HCT116 (cell line): ENCODE results near the gene NOS2. TPM values are rescaled to one million over a fixed set of nuclear protein-coding genes. Genes with fewer than 3 reads are reported as not detected.
"Not testable (repeated sequence)": the region's sequence is repeated elsewhere in the genome, so short reads cannot be mapped to it uniquely, and the experiment has no call there.

Experiments
- ATAC-seq: fragments of 200-7000 bp; cut with Tn5 transposase; 2 replicates; pipeline ENCODE4 v1.9.1; 2020; ENCODE audit warnings: mild to moderate bottlenecking, moderate library complexity
- BruUV-seq: library from RNA; stranded (reverse); fragments of 400-500 nt; replicated peaks from 2 replicates; lab custom pipeline; 2021; lab: Mats Ljungman, UMichigan
- CTCF ChIA-PET: fragments of 300-600 bp; sonication (Branson Sonifier 250); formaldehyde crosslinking; loops from one replicate; lab custom pipeline; 2021; ENCODE audit warnings: antibody characterized with exemption; lab: Charles Lee
- POLR2A ChIA-PET: fragments of 300-600, 350-600 bp; sonication (Branson Sonifier 250); formaldehyde crosslinking; loops from one replicate; lab custom pipeline; 2021; ENCODE audit warnings: antibody characterized with exemption; lab: Charles Lee
- RAD21 ChIA-PET, 2 experiments: fragments of 300-600 bp; sonication (Branson Sonifier 250); formaldehyde crosslinking; loops; one replicate each; lab custom pipeline; 2023; ENCODE audit warnings: low total read pairs in 2 of 2; ENCODE audit not compliant: uncharacterized antibody in 2 of 2, unreplicated experiment in 2 of 2, low non-redundant PET in 1 of 2; lab: Charles Lee
- DNase-seq: peaks from one replicate; pipeline ENCODE4 v3.0.0-alpha.2; 2010; ENCODE audit warnings: low read depth, low spot score
- H2AFZ ChIP-seq: fragments of 200-600 bp; shearing (Covaris generic), sonication (generic); 2 replicates; pipeline ENCODE4 v1.6.1; 2017; ENCODE audit warnings: low read depth, mixed run types, mixed read lengths, antibody characterized with exemption, low read length; ENCODE audit not compliant: poor library complexity, severe bottlenecking
- H3K27ac ChIP-seq: 2 replicates; pipeline ENCODE4 v1.5.1; 2012; ENCODE audit warnings: low read depth, low read length
- H3K27me3 ChIP-seq: fragments of 200-600 bp; sonication (generic); 2 replicates; pipeline ENCODE4 v1.6.1; 2016; ENCODE audit warnings: mixed run types, low read length, mixed read lengths; ENCODE audit not compliant: insufficient read depth
- H3K36me3 ChIP-seq, 2 experiments: fragments of 200-500 bp in 1 of 2; fragments of 200-600 bp in 1 of 2; sonication (Bioruptor generic) in 1 of 2; sonication (generic) in 1 of 2; 2 replicates each; pipeline versions ENCODE4 v1.5.1 to v1.6.1; 2014 to 2016; ENCODE audit warnings: low read length in 2 of 2, inconsistent platforms in 1 of 2, mixed read lengths in 1 of 2, mixed run types in 1 of 2; ENCODE audit not compliant: insufficient read depth in 2 of 2, control insufficient read depth in 1 of 2
- H3K4me1 ChIP-seq, 2 experiments: fragments of 200-600 bp in 1 of 2; sonication (generic) in 1 of 2; 2 replicates each; pipeline versions ENCODE4 v1.5.1 to v1.6.1; 2012 to 2017; ENCODE audit warnings: low read length in 2 of 2, inconsistent platforms in 1 of 2, mild to moderate bottlenecking in 1 of 2, mixed read lengths in 1 of 2, mixed run types in 1 of 2, moderate library complexity in 1 of 2; ENCODE audit not compliant: insufficient read depth in 2 of 2, control insufficient read depth in 1 of 2
- H3K4me2 ChIP-seq: fragments of 200-600 bp; sonication (generic); 2 replicates; pipeline ENCODE4 v1.6.1; 2017; ENCODE audit warnings: mixed run types, low read length, mixed read lengths
- H3K4me3 ChIP-seq, 2 experiments: fragments of 200-600 bp in 1 of 2; sonication (generic) in 1 of 2; replicated peaks in 1 of 2; 2 replicates each; pipeline ENCODE4 v1.5.1; 2011 to 2016; ENCODE audit warnings: low read length in 2 of 2, control low read depth in 1 of 2, low read depth in 1 of 2, mild to moderate bottlenecking in 1 of 2, mixed read lengths in 1 of 2, mixed run types in 1 of 2
- H3K79me2 ChIP-seq: fragments of 200-600 bp; sonication (generic); 2 replicates; pipeline ENCODE4 v1.6.1; 2017; ENCODE audit warnings: mild to moderate bottlenecking, mixed run types, low read length, moderate library complexity, mixed read lengths; ENCODE audit not compliant: insufficient read depth
- H3K9ac ChIP-seq: fragments of 200-600 bp; sonication (generic); 2 replicates; pipeline ENCODE4 v1.6.1; 2016; ENCODE audit warnings: low read length, mixed read lengths
- H3K9me2 ChIP-seq: fragments of 200-600 bp; sonication (generic), shearing (Covaris generic); 2 replicates; pipeline ENCODE4 v1.6.1; 2017; ENCODE audit warnings: mixed run types, mild to moderate bottlenecking, moderate library complexity; ENCODE audit not compliant: insufficient read depth
- H3K9me3 ChIP-seq, 2 experiments: fragments of 200-500 bp in 1 of 2; fragments of 200-600 bp in 1 of 2; sonication (Bioruptor generic) in 1 of 2; sonication (generic) in 1 of 2; 2 replicates each; pipeline ENCODE4 v1.6.1; 2014 to 2017; ENCODE audit warnings: low read length in 2 of 2, mixed read lengths in 2 of 2, inconsistent platforms in 1 of 2, low read depth in 1 of 2, mild to moderate bottlenecking in 1 of 2, mixed run types in 1 of 2, moderate library complexity in 1 of 2; ENCODE audit not compliant: control insufficient read depth in 1 of 2, insufficient read depth in 1 of 2
- H4K20me1 ChIP-seq: fragments of 200-600 bp; sonication (generic), shearing (Covaris generic); 2 replicates; pipeline ENCODE4 v1.6.1; 2017; ENCODE audit warnings: mixed run types, mild to moderate bottlenecking, moderate library complexity; ENCODE audit not compliant: insufficient read depth
- JUND ChIP-seq: IDR thresholded peaks from 2 replicates; pipeline ENCODE4 v1.6.1; 2012
- POLR2A ChIP-seq: IDR thresholded peaks from 2 replicates; pipeline ENCODE4 v1.7.0; 2011; ENCODE audit warnings: borderline replicate concordance; ENCODE audit not compliant: insufficient read depth, insufficient read length; ENCODE audit errors: extremely low read depth
- SRF ChIP-seq: IDR thresholded peaks from 2 replicates; pipeline ENCODE4 v1.6.1; 2012; ENCODE audit warnings: low read depth
- TCF7L2 ChIP-seq: IDR thresholded peaks from 2 replicates; pipeline ENCODE4 v1.7.0; 2011; ENCODE audit warnings: borderline replicate concordance, inconsistent platforms; ENCODE audit not compliant: insufficient read depth, insufficient read length; ENCODE audit errors: extremely low read depth
- ZBTB33 ChIP-seq: IDR thresholded peaks from 2 replicates; pipeline ENCODE4 v1.6.1; 2011; ENCODE audit warnings: mild to moderate bottlenecking, low read length, moderate library complexity; ENCODE audit not compliant: insufficient replicate concordance; ENCODE audit errors: extremely low read depth
- ZFX ChIP-seq: fragments of 450-650 bp; IDR thresholded peaks from 2 replicates; pipeline ENCODE4 v1.6.1; 2017
- intact Hi-C: fragments of 100-400 bp; cut with micrococcal nuclease; formaldehyde crosslinking; loops from 2 replicates; pipeline ENCODE4 v1.10.0; 2022
- total RNA-seq: library from RNA; stranded (reverse); gene quantifications from one replicate; pipeline ENCODE4 v1.2.1, GENCODE V29; 2021; ENCODE audit not compliant: unreplicated experiment

NOS2 gene
- total RNA-seq, 1 experiment from 2014 or later: 0.07 TPM

- no peak for ATAC-seq
Measured at GRCh38 chr17:27840688-27841087, 40.4 kb upstream of the NOS2 start.

GRCh38 chr17:27840406-27840678 lies 40.0 kb upstream of the NOS2 start:
- H3K9me2 ChIP-seq, CTCF ChIA-PET, DNase-seq, H3K4me1 ChIP-seq, POLR2A ChIA-PET, H3K4me3 ChIP-seq, H3K9ac ChIP-seq, H2AFZ ChIP-seq, BruUV-seq, ATAC-seq, H3K27me3 ChIP-seq, H4K20me1 ChIP-seq, H3K79me2 ChIP-seq, H3K36me3 ChIP-seq, H3K4me2 ChIP-seq, H3K27ac ChIP-seq, H3K9me3 ChIP-seq, RAD21 ChIA-PET: not testable (repeated sequence)
- intact Hi-C loops: loop anchor here (5.0 kb wide), 1 partner anchor 48 kb away; no protein-coding TSS in a partner anchor

More at GRCh38 chr17:27840688-27841087, 40.4 kb upstream of the NOS2 start:
- no peak for TF ChIP-seq ZBTB33
- TF ChIP-seq ZFX: no peak
- no peak for TF ChIP-seq POLR2A
- no peak for TF ChIP-seq SRF
- no peak for TF ChIP-seq TCF7L2
- no peak for TF ChIP-seq JUND
- no peak overlapping the region for H3K9ac ChIP-seq
- intact Hi-C loops: loop anchor here (5.0 kb wide), 1 partner anchor 48 kb away; no protein-coding TSS in a partner anchor
- ChIA-PET CTCF (no interaction called here), POLR2A (no interaction called here), RAD21 (no interaction called here)
- H3K79me2 ChIP-seq: no peaks in the 10 kb centered on the region
- no peak overlapping the region for H2AFZ ChIP-seq
- no peaks in the 10 kb centered on the region for H3K27me3 ChIP-seq
- no peak overlapping the region for H3K4me3 ChIP-seq
- no peaks in the 10 kb centered on the region for H3K9me2 ChIP-seq
- H3K4me2 ChIP-seq: no peak overlapping the region
- H3K9me3 ChIP-seq: no peaks in the 10 kb centered on the region
- no peaks in the 10 kb centered on the region for H3K36me3 ChIP-seq
- DNase-seq: no peak
- H3K27ac ChIP-seq: no peak overlapping the region
- H3K4me1 ChIP-seq: no peaks in the 10 kb centered on the region
- no TSS peak for BruUV-seq
- no peaks in the 10 kb centered on the region for H4K20me1 ChIP-seq

- not testable (repeated sequence) for ATAC-seq
Measured at GRCh38 chr17:27839571-27840405, 39.5 kb upstream of the NOS2 start.

More at GRCh38 chr17:27839571-27840405, 39.5 kb upstream of the NOS2 start:
- H3K79me2 ChIP-seq, H3K9me2 ChIP-seq, DNase-seq, H3K27me3 ChIP-seq, H3K4me3 ChIP-seq, BruUV-seq, CTCF ChIA-PET, RAD21 ChIA-PET, H2AFZ ChIP-seq, H3K9ac ChIP-seq, H3K36me3 ChIP-seq, H4K20me1 ChIP-seq, H3K9me3 ChIP-seq, POLR2A ChIA-PET, H3K4me2 ChIP-seq, H3K27ac ChIP-seq, H3K4me1 ChIP-seq: not testable (repeated sequence)
- intact Hi-C loops: loop anchor here (5.0 kb wide), 1 partner anchor 47 kb away; no protein-coding TSS in a partner anchor
